HepG2 (cell line): ENCODE measurements around the gene HK2. TPM values are rescaled to one million over a fixed set of nuclear protein-coding genes. Genes with fewer than 3 reads are reported as not detected.

Experiments used
- AGO1 ChIP-seq: fragments of 200-400 bp; formaldehyde crosslinking; IDR thresholded peaks from 2 replicates; pipeline ENCODE4 v1.6.1; 2017; ENCODE audit warnings: mild to moderate bottlenecking, low read depth, low read length, moderate library complexity; ENCODE audit not compliant: poor library complexity, severe bottlenecking
- AHR ChIP-seq: IDR thresholded peaks from 2 replicates; pipeline ENCODE4 v1.6.1; 2018; ENCODE audit warnings: missing genetic modification reagents, missing compliant biosample characterization
- E2F5 ChIP-seq: sonication (generic); formaldehyde crosslinking; conservative IDR thresholded peaks from 2 replicates; pipeline ENCODE4 v1.4.0; 2020; ENCODE audit warnings: missing genetic modification reagents
- ESRRA ChIP-seq: sonication (generic); formaldehyde crosslinking; IDR thresholded peaks from 2 replicates; pipeline ENCODE4 v1.5.1; 2020; ENCODE audit warnings: mild to moderate bottlenecking, low read depth, missing genetic modification reagents
- HBP1 ChIP-seq: IDR thresholded peaks from 2 replicates; pipeline ENCODE4 v1.6.1; 2016; ENCODE audit warnings: low read depth, control low read depth
- HOXA5 ChIP-seq: sonication (generic); formaldehyde crosslinking; IDR thresholded peaks from 2 replicates; pipeline ENCODE4 v1.4.0; 2020; ENCODE audit warnings: missing genetic modification reagents
- POLR2AphosphoS2 ChIP-seq: IDR thresholded peaks from 2 replicates; pipeline ENCODE4 v1.6.1; 2011; ENCODE audit warnings: low read depth, low read length, improper control_type of control experiment
- PRDM4 ChIP-seq: sonication (generic); formaldehyde crosslinking; IDR thresholded peaks from 2 replicates; pipeline ENCODE4 v1.9.0; 2021; ENCODE audit warnings: missing genetic modification reagents, borderline replicate concordance
- REXO4 ChIP-seq: sonication (generic); formaldehyde crosslinking; IDR thresholded peaks from 2 replicates; pipeline ENCODE4 v1.8.0; 2022; ENCODE audit warnings: missing genetic modification reagents, mild to moderate bottlenecking, borderline replicate concordance
- SALL2 ChIP-seq: sonication (generic); formaldehyde crosslinking; IDR thresholded peaks from 2 replicates; pipeline ENCODE4 v1.8.1; 2023; ENCODE audit warnings: mild to moderate bottlenecking, missing genetic modification reagents, inconsistent platforms
- SMARCE1 ChIP-seq: fragments of 450-650 bp; IDR thresholded peaks from 2 replicates; pipeline ENCODE4 v1.6.1; 2017; ENCODE audit warnings: borderline replicate concordance
- YEATS4 ChIP-seq: sonication (generic); formaldehyde crosslinking; IDR thresholded peaks from 2 replicates; pipeline ENCODE4 v1.4.0; 2020; ENCODE audit warnings: missing genetic modification reagents, borderline replicate concordance
- ZNF318 ChIP-seq: sonication (generic); formaldehyde crosslinking; IDR thresholded peaks from 2 replicates; pipeline ENCODE4 v1.4.0; 2020; ENCODE audit warnings: mild to moderate bottlenecking, missing genetic modification reagents
- ZNF333 ChIP-seq: sonication (generic); formaldehyde crosslinking; IDR thresholded peaks from 2 replicates; pipeline ENCODE4 v1.4.0; 2020; ENCODE audit warnings: mild to moderate bottlenecking, missing genetic modification reagents, borderline replicate concordance
- ZNF546 ChIP-seq: sonication (generic); formaldehyde crosslinking; conservative IDR thresholded peaks from 2 replicates; pipeline ENCODE4 v1.8.1; 2023; ENCODE audit warnings: mild to moderate bottlenecking, missing genetic modification reagents
- ZNF746 ChIP-seq: sonication (generic); formaldehyde crosslinking; IDR thresholded peaks from 2 replicates; pipeline ENCODE4 v1.8.0; 2022; ENCODE audit warnings: mild to moderate bottlenecking, missing genetic modification reagents
- ZNF850 ChIP-seq: sonication (generic); formaldehyde crosslinking; conservative IDR thresholded peaks from 2 replicates; pipeline ENCODE4 v1.9.0; 2021; ENCODE audit warnings: mild to moderate bottlenecking, missing genetic modification reagents
- polyA plus RNA-seq, 8 experiments: library from polyadenylated mRNA; depleted of rRNA in 3 of 8; stranded (reverse) in 7 of 8; unstranded in 1 of 8; fragments of >200 nt; fragmentation: Illumina TruSeq in 4 of 8; extraction: Trizol in 4 of 8; gene quantifications; 2 replicates each; pipeline versions ENCODE4 v1.2.1 to v1.2.3, GENCODE V29; 2011 to 2016; ENCODE audit warnings: low read depth in 4 of 8, missing spikeins in 1 of 8, mixed read lengths in 1 of 8; ENCODE audit not compliant: insufficient read depth in 1 of 8
- total RNA-seq, 5 experiments: library from RNA; depleted of rRNA; stranded (reverse); fragments of >200 nt; fragmentation: Illumina TruSeq; extraction: Trizol; gene quantifications; 2 replicates each; pipeline ENCODE4 v1.2.3, GENCODE V29; 2016; ENCODE audit warnings: low read depth in 1 of 5

Gene HK2
- total and polyA plus RNA-seq, 2 of the 13 experiments (the other 11 are each of a cell fraction or from before 2014, with no cell fraction given), result 13.2 to 101 TPM

GRCh38 chr2:74856004-74856578 is 22.2 kb downstream of the HK2 start (continued):
- TF ChIP-seq SMARCE1 (no peak), HBP1 (CRISPR knock-in tag) (peak; percentile 86), ZNF333 (peak; percentile 58; the same call in 1 of the 2 replicates), ZNF318 (CRISPR knock-in tag) (no peak), REXO4 (CRISPR knock-in tag) (no peak), AGO1 (no peak), ZNF546 (CRISPR knock-in tag) (no peak), POLR2AphosphoS2 (no peak), SALL2 (CRISPR knock-in tag) (no peak), ZNF850 (CRISPR knock-in tag) (no peak), ZNF746 (CRISPR knock-in tag) (peak; percentile 47; the same call in 1 of the 2 replicates), AHR (CRISPR knock-in tag) (no peak), E2F5 (CRISPR knock-in tag) (no peak; the same call in 1 of the 2 replicates), YEATS4 (no peak; the same call in 1 of the 2 replicates), ESRRA (0 out of 2 replicates have a peak, but pooled peaks have one; percentile 42), HOXA5 (peak; percentile 21; the same call in 1 of the 2 replicates), PRDM4 (no peak)
